Transverse colon (tissue), 3 donors: ENCODE measurements around the gene BICDL2.
"Not testable (repeated sequence)": the region's sequence is repeated elsewhere in the genome, so short reads cannot be mapped to it uniquely, and the experiment has no call there.

Experiments
- POLR2A ChIP-seq: fragments of 450-650 bp; IDR thresholded peaks from one replicate; pipeline ENCODE4 v1.6.1; 2016; ENCODE audit warnings: antibody characterized with exemption, mild to moderate bottlenecking, moderate library complexity
- TF ChIP-seq, protein P1 (sequence below), 5 experiments: fragments of 200-600 bp in 3 of 5; fragments of 450-650 bp in 2 of 5; sonication (generic) in 3 of 5; IDR thresholded peaks; 1 replicate in 2 of 5; 2 replicates in 3 of 5; pipeline ENCODE4 v1.5.1; 2016 to 2017; ENCODE audit warnings: antibody characterized with exemption in 5 of 5, inconsistent platforms in 3 of 5, mild to moderate bottlenecking in 2 of 5, moderate library complexity in 1 of 5

GRCh38 chr16:3053330-3053710 lies 16.6 kb upstream of the BICDL2 start:
- TF ChIP-seq, protein P1, sequence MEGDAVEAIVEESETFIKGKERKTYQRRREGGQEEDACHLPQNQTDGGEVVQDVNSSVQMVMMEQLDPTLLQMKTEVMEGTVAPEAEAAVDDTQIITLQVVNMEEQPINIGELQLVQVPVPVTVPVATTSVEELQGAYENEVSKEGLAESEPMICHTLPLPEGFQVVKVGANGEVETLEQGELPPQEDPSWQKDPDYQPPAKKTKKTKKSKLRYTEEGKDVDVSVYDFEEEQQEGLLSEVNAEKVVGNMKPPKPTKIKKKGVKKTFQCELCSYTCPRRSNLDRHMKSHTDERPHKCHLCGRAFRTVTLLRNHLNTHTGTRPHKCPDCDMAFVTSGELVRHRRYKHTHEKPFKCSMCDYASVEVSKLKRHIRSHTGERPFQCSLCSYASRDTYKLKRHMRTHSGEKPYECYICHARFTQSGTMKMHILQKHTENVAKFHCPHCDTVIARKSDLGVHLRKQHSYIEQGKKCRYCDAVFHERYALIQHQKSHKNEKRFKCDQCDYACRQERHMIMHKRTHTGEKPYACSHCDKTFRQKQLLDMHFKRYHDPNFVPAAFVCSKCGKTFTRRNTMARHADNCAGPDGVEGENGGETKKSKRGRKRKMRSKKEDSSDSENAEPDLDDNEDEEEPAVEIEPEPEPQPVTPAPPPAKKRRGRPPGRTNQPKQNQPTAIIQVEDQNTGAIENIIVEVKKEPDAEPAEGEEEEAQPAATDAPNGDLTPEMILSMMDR (IDR thresholded peaks at IDR 0.05) = not testable (repeated sequence)
- not testable (repeated sequence) for TF ChIP-seq POLR2A
